G401 (cell line): Measurements from ENCODE around the gene SCIMP. TPM values are rescaled to one million over a fixed set of nuclear protein-coding genes. Genes with fewer than 3 reads are reported as not detected.

Source experiments
- total RNA-seq: library from RNA; depleted of rRNA; stranded (reverse); fragments of >200 nt; shearing (Covaris generic); gene quantifications from 2 replicates; pipeline ENCODE4 v1.2.3, GENCODE V29; 2014; rRNA removed

The SCIMP gene
- total RNA-seq, 1 experiment from 2014 or later = not detected

Other genes with a start within 250 kb of the SCIMP start
- 6.9 and 16.9 TPM in 2 replicates for gene CAMTA2, start 247.2 kb downstream of the SCIMP start, total RNA-seq
- 0.14 TPM in 1 of 2 replicates, not detected in the other for gene INCA1, start 237.3 kb downstream of the SCIMP start, total RNA-seq
- gene KIF1C, start 236.9 kb downstream of the SCIMP start, total RNA-seq = 75.6 and 95.9 TPM in 2 replicates
- gene SLC52A1, start 199.4 kb downstream of the SCIMP start, total RNA-seq = not detected in 2 replicates
- gene ZFP3, start 156.4 kb downstream of the SCIMP start, total RNA-seq = not detected in 2 replicates
- 10.1 and 11.8 TPM in 2 replicates for gene ZNF232, start 123.0 kb downstream of the SCIMP start, total RNA-seq
- gene USP6, start 118.8 kb downstream of the SCIMP start, total RNA-seq = not detected in 2 replicates
- gene ZNF594, start 43.0 kb downstream of the SCIMP start, total RNA-seq = 9.1 and 18.1 TPM in 2 replicates
- gene RABEP1, start 47.4 kb upstream of the SCIMP start, total RNA-seq = 54.0 and 63.0 TPM in 2 replicates
- 142 and 178 TPM in 2 replicates for gene NUP88, start 184.8 kb upstream of the SCIMP start, total RNA-seq
- gene RPAIN, start 185.3 kb upstream of the SCIMP start, total RNA-seq = 61.3 and 65.8 TPM in 2 replicates
- 733 and 786 TPM in 2 replicates for gene C1QBP, start 204.3 kb upstream of the SCIMP start, total RNA-seq
- gene DHX33, start 234.1 kb upstream of the SCIMP start, total RNA-seq = 13.4 and 24.7 TPM in 2 replicates